NT2/D1 (cell line): ENCODE measurements around the gene IRF8.

Source experiments
- DNase-seq: peaks from one replicate; pipeline ENCODE4 v3.0.0-alpha.2; 2011; ENCODE audit warnings: low read depth, low spot score
- H3K27me3 ChIP-seq: 2 replicates; pipeline ENCODE4 v1.6.0; 2011; ENCODE audit warnings: mild to moderate bottlenecking; ENCODE audit not compliant: insufficient read length, insufficient read depth
- H3K36me3 ChIP-seq: 2 replicates; pipeline ENCODE4 v1.6.1; 2011; ENCODE audit warnings: mild to moderate bottlenecking, low read length, mixed read lengths; ENCODE audit not compliant: insufficient read depth, insufficient read length
- H3K4me1 ChIP-seq: 2 replicates; pipeline ENCODE4 v1.5.1; 2011; ENCODE audit not compliant: insufficient read depth, insufficient read length
- H3K4me3 ChIP-seq: 2 replicates; pipeline ENCODE4 v1.5.1; 2011; ENCODE audit warnings: low read depth; ENCODE audit not compliant: insufficient read length
- H3K9ac ChIP-seq: 2 replicates; pipeline ENCODE4 v1.6.0; 2011; ENCODE audit warnings: low read depth; ENCODE audit not compliant: insufficient read length
- H3K9me3 ChIP-seq: 2 replicates; pipeline ENCODE4 v1.5.1; 2011; ENCODE audit warnings: mild to moderate bottlenecking, low read length; ENCODE audit not compliant: insufficient read depth
- SUZ12 ChIP-seq: IDR thresholded peaks from 2 replicates; pipeline ENCODE4 v1.6.1; 2011; ENCODE audit not compliant: insufficient read length, insufficient read depth; ENCODE audit errors: extremely low read depth
- YY1 ChIP-seq: IDR thresholded peaks from 2 replicates; pipeline ENCODE4 v1.6.1; 2011; ENCODE audit not compliant: insufficient read length, insufficient read depth
- ZNF274 ChIP-seq: IDR thresholded peaks from 2 replicates; pipeline ENCODE4 v1.6.1; 2011; ENCODE audit warnings: mild to moderate bottlenecking, low read depth, low read length

Gene IRF8

DNA sequence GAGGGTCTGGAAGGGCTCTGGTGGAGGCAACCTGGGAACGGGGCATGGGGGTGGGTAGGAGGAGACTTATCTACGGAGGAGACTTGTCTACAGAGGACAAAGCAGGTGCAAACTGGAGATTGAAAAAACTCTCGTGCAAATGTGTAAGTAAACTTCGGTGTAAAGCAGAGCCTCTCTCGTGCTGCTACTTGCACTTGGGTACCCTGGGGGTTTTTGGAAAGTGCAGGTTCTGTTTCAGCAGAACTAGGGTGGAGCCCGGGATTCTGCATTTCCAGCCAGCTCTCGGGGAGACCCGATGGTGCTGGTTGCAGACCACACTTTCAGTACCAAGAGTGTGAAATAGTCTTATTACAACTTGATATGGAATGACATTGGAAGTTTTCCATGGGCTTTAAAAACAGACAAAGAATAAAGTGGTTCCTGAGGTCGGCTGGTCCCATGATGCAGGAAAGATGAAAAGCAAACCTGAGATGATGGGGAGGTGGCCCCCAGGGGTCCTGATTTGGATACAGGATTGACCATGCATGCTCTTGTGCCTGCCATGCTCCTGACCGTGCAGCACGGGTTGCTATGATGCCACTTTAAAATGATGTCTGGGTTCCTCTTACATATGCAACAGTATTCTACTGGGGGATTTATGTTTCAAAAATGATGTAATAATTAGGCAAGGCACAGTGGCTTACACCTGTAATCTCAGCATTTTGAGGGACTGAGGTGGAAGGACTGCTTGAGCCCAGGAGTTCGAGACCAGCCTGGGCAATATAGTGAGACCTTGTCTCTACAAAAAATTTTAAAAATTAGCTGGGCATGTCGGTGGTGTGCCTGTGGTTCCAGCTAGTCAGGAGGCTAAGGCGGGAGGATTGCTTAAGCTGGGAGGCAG lies 69.3 kb downstream of the IRF8 start:
- Histone ChIP-seq H3K27me3 (peaks cover 6% of the 10 kb centered on the region), H3K36me3 (no peaks in the 10 kb centered on the region), H3K9ac (no peak overlapping the region), H3K9me3 (peaks cover 6% of the 10 kb centered on the region; the same call in 1 of the 2 replicates), H3K4me1 (no peaks in the 10 kb centered on the region), H3K4me3 (no peak overlapping the region)
- DNase-seq, result no peak
- TF ChIP-seq SUZ12 (no peak), YY1 (no peak), ZNF274 (no peak)

DNA sequence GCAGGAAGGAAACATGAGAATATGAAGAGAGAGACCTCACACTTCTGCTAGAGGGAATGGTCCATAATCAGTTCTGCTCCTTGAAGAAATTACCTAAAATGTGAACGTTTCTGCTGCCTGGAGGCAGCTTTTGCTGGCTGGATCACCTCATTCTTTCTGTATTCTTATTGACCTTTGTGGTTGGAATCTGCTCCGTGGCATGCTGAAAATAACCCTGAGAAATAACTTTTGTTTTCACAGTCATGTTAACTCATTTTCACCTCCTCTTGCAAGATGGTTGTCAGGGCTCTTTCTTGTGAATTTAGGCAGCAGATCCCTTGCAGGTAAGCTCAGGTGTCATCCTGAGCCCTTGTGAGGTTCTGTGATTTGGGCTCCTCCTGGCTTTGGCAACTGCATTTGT lies 70.2 kb downstream of the IRF8 start:
- Histone ChIP-seq H3K36me3 (no peaks in the 10 kb centered on the region), H3K27me3 (peaks cover 6% of the 10 kb centered on the region), H3K4me3 (no peak overlapping the region), H3K9ac (no peak overlapping the region), H3K4me1 (no peaks in the 10 kb centered on the region), H3K9me3 (peaks cover 9% of the 10 kb centered on the region; the same call in 1 of the 2 replicates)
- no peak for DNase-seq
- TF ChIP-seq ZNF274 (no peak), SUZ12 (no peak), YY1 (no peak)

DNA sequence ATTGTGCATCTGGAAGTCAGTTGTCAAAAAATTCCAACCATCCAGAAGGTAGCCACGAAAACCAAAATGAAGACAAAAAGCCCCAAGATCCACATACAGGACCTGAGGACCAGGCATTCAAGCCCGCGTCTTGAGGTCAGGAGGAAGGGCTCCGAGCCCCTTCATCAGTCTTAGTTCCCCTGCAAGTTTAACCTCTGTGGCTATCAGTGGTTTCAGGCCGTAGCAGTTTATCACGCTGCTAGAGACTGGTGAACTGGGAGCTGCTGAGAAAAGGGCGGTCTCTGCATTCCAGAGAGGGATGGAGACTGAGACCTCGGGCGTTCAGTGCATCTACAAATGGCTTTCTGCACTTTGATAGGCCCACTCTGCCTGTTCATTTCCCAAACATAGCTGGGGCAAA lies 70.6 kb downstream of the IRF8 start:
- Histone ChIP-seq H3K27me3 (peaks cover 6% of the 10 kb centered on the region), H3K4me3 (no peak overlapping the region), H3K4me1 (no peaks in the 10 kb centered on the region), H3K36me3 (no peaks in the 10 kb centered on the region), H3K9me3 (peaks cover 10% of the 10 kb centered on the region; the same call in 1 of the 2 replicates), H3K9ac (no peak overlapping the region)
- TF ChIP-seq SUZ12 (no peak), ZNF274 (no peak), YY1 (no peak)
- no peak for DNase-seq

DNA sequence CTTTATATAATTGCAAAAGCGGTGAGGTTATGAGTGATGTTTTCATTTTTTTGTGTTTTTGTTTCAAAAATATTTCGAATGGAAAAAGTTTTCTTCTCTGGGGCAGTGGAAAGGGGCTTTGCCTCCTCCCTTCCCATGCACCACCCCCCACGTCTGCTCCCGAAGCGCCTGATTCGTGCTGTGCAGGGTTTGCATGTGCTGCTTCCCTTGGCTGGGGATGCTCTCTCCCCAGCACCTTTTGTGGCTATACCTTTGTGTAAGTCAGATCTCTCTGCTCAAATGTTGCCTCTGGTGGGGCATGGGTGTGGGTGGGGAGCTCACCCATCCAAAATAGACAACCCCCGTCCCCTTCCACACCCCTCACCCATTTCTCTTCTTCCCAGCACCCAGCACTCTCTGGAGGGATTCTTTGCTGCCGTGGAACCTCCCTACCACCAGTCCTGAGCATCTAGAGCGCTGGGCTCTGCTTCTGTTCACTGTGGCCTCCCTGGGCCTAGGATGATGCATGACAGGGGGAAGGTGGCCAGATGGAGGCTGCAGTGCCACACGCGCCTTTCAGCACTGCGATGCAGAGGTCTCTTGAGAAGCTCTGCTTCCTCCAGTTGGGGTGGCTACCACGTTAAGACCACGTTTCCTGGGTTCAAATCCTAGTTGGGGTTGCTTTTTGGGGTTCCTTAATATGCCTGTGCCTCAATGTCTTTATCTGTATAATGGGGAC lies 71.2 kb downstream of the IRF8 start:
- no peak overlapping the region for H3K9ac ChIP-seq
- no peaks in the 10 kb centered on the region for H3K36me3 ChIP-seq
- no peak for DNase-seq
- peaks cover 6% of the 10 kb centered on the region for H3K27me3 ChIP-seq
- peaks cover 10% of the 10 kb centered on the region; the same call in 1 of the 2 replicates for H3K9me3 ChIP-seq
- H3K4me1 ChIP-seq, result peaks cover 1% of the 10 kb centered on the region
- no peak for TF ChIP-seq ZNF274
- no peak overlapping the region for H3K4me3 ChIP-seq

DNA sequence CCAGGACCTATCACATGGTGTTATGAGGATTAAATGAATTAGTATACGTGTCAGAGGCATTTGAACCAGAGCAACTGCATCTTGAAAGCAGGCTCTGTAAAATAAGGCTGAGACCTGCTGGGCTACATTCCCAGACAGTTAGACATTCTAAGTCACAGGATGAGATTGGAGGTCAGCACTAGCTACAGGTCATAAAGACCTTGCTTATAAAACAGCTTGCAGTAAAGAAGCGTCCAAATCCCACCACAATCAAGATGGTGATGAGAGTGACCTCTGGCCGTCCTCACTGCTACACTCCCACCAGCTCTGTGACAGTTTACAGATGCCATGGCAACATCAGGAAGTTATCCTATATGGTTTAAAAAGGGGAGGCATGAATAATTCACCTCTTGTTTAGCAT lies 71.8 kb downstream of the IRF8 start:
- H3K9me3 ChIP-seq, result peaks cover 10% of the 10 kb centered on the region; the same call in 1 of the 2 replicates
- no peak for DNase-seq
- TF ChIP-seq YY1, result no peak
- TF ChIP-seq ZNF274, result no peak
- no peak for TF ChIP-seq SUZ12
- H3K27me3 ChIP-seq, result peaks cover 6% of the 10 kb centered on the region
- no peaks in the 10 kb centered on the region for H3K36me3 ChIP-seq
- H3K9ac ChIP-seq, result no peak overlapping the region
- no peak overlapping the region for H3K4me3 ChIP-seq
- H3K4me1 ChIP-seq, result peaks cover 7% of the 10 kb centered on the region
